SK-N-SH (cell line): Measurements from ENCODE around the gene ZNF559. TPM values are rescaled to one million over a fixed set of nuclear protein-coding genes. Genes with fewer than 3 reads are reported as not detected.
A peak's percentile ranks its signal among the peaks of the same experiment; 100 is the strongest.

Experiments used
- CTCF ChIA-PET: fragments of 300-600, 350-600 bp; formaldehyde crosslinking; extraction: SDS; loops from one replicate; lab custom pipeline; 2021; lab: Yijun Ruan, JAX
- POLR2A ChIA-PET: fragments of 350-600 bp; sonication (Branson Sonifier 250); formaldehyde crosslinking; extraction: SDS; loops from one replicate; lab custom pipeline; 2020; ENCODE audit warnings: antibody characterized with exemption, inconsistent platforms; lab: Yijun Ruan, JAX
- DNase-seq: peaks from one replicate; pipeline ENCODE4 v3.0.0; 2012
- H2AFZ ChIP-seq: fragments of 200-600 bp; sonication (generic); 2 replicates; pipeline ENCODE4 v1.8.1; 2016; ENCODE audit warnings: antibody characterized with exemption, mild to moderate bottlenecking, low read depth
- H3F3A ChIP-seq: fragments of 200-600 bp; sonication (generic); replicated peaks from 2 replicates; pipeline ENCODE3; 2016; ENCODE audit warnings: antibody characterized with exemption, mild to moderate bottlenecking; ENCODE audit not compliant: insufficient read depth
- H3K27ac ChIP-seq, 2 experiments: fragments of 200-500 bp in 1 of 2; fragments of 200-600 bp in 1 of 2; sonication (Bioruptor generic) in 1 of 2; sonication (generic), shearing (Covaris generic) in 1 of 2; 2 replicates each; pipeline versions ENCODE4 v1.5.1 to v1.6.1; 2014 to 2016; ENCODE audit warnings: low read depth in 2 of 2, inconsistent platforms in 1 of 2, low read length in 1 of 2, mild to moderate bottlenecking in 1 of 2, mixed read lengths in 1 of 2
- H3K27me3 ChIP-seq: fragments of 200-600 bp; sonication (generic), shearing (Covaris generic); 2 replicates; pipeline ENCODE4 v1.6.1; 2016; ENCODE audit warnings: mixed run types; ENCODE audit not compliant: insufficient read depth
- H3K36me3 ChIP-seq, 2 experiments: fragments of 200-500 bp in 1 of 2; fragments of 200-600 bp in 1 of 2; sonication (Bioruptor generic) in 1 of 2; sonication (generic) in 1 of 2; replicated peaks in 1 of 2; 2 replicates each; pipeline versions ENCODE3 to v1.5.1; 2014 to 2016; ENCODE audit warnings: low read length in 1 of 2, mild to moderate bottlenecking in 1 of 2; ENCODE audit not compliant: insufficient read depth in 2 of 2, control insufficient read depth in 1 of 2
- H3K4me1 ChIP-seq, 2 experiments: fragments of 200-500 bp in 1 of 2; fragments of 200-600 bp in 1 of 2; sonication (Bioruptor generic) in 1 of 2; sonication (generic), shearing (Covaris generic) in 1 of 2; 2 replicates each; pipeline versions ENCODE4 v1.5.1 to v1.6.1; 2014 to 2016; ENCODE audit warnings: low read depth in 1 of 2, low read length in 1 of 2, mixed run types in 1 of 2; ENCODE audit not compliant: insufficient read depth in 2 of 2, control insufficient read depth in 1 of 2
- H3K4me2 ChIP-seq: fragments of 200-600 bp; sonication (generic), shearing (Covaris generic); 2 replicates; pipeline ENCODE4 v1.6.1; 2017; ENCODE audit warnings: mixed run types
- H3K4me3 ChIP-seq, 2 experiments: fragments of 200-500 bp in 1 of 2; fragments of 200-600 bp in 1 of 2; sonication (Bioruptor generic) in 1 of 2; sonication (generic), shearing (Covaris generic) in 1 of 2; 2 replicates each; pipeline versions ENCODE4 v1.5.1 to v1.8.1; 2014 to 2016; ENCODE audit warnings: low read depth in 2 of 2, inconsistent platforms in 1 of 2, low read length in 1 of 2, mild to moderate bottlenecking in 1 of 2, mixed read lengths in 1 of 2, moderate library complexity in 1 of 2
- H3K79me2 ChIP-seq: fragments of 200-600 bp; sonication (generic); 2 replicates; pipeline ENCODE4 v1.8.1; 2017; ENCODE audit warnings: mild to moderate bottlenecking; ENCODE audit not compliant: insufficient read depth
- H3K9ac ChIP-seq: fragments of 200-600 bp; sonication (generic); 2 replicates; pipeline ENCODE4 v1.6.1; 2017; ENCODE audit warnings: mixed run types
- H3K9me2 ChIP-seq: fragments of 200-600 bp; sonication (generic); 2 replicates; pipeline ENCODE4 v1.6.1; 2017; ENCODE audit warnings: mixed run types
- H3K9me3 ChIP-seq: fragments of 200-600 bp; sonication (generic); 2 replicates; pipeline ENCODE4 v1.6.1; 2017; ENCODE audit warnings: mixed run types, mild to moderate bottlenecking, moderate library complexity
- H4K20me1 ChIP-seq: fragments of 200-600 bp; sonication (generic); 2 replicates; pipeline ENCODE4 v1.6.1; 2017; ENCODE audit warnings: mild to moderate bottlenecking, mixed run types; ENCODE audit not compliant: insufficient read depth
- FOXJ3 ChIP-seq: sonication (generic); formaldehyde crosslinking; IDR thresholded peaks from 2 replicates; pipeline ENCODE4 v1.5.1; 2020; ENCODE audit warnings: mild to moderate bottlenecking, missing genetic modification reagents
- IRF3 ChIP-seq: fragments of 150-350 bp; IDR thresholded peaks from 2 replicates; pipeline ENCODE4 v1.6.1; 2016; ENCODE audit warnings: mild to moderate bottlenecking, low read depth, low read length
- POLR2AphosphoS5 ChIP-seq: IDR thresholded peaks from 2 replicates; pipeline ENCODE4 v1.6.1; 2012; ENCODE audit warnings: low read depth, low read length
- RAD21 ChIP-seq: IDR thresholded peaks from 2 replicates; pipeline ENCODE4 v1.6.1; 2012; ENCODE audit warnings: mild to moderate bottlenecking, low read length
- REST ChIP-seq: IDR thresholded peaks from 2 replicates; pipeline ENCODE4 v1.6.1; 2012; ENCODE audit warnings: mild to moderate bottlenecking, low read depth, low read length, moderate library complexity
- SIN3A ChIP-seq: IDR thresholded peaks from 2 replicates; pipeline ENCODE4 v1.6.1; 2012; ENCODE audit warnings: low read depth, mild to moderate bottlenecking, low read length, moderate library complexity, borderline replicate concordance
- TCF12 ChIP-seq: IDR thresholded peaks from 2 replicates; pipeline ENCODE4 v1.4.0; 2012
- USF2 ChIP-seq: fragments of 150-350 bp; IDR thresholded peaks from 2 replicates; pipeline ENCODE4 v1.6.1; 2017; ENCODE audit warnings: antibody characterized with exemption, low read length, low read depth, borderline replicate concordance
- WGBS: methylation state at CpG from one replicate; pipeline ENCODE4 v1.1.6; 2017; ENCODE audit warnings: low lambda C conversion rate; 5-methylcytosine and 5-hydroxymethylcytosine counted together
- polyA plus RNA-seq, 3 experiments: library from polyadenylated mRNA; depleted of rRNA; stranded (reverse); fragments of >200 nt; gene quantifications; 2 replicates each; pipeline ENCODE4 v1.2.3, GENCODE V29; 2012

The ZNF559 gene
- polyA plus RNA-seq, 1 of the 3 experiments (the other 2 are of a cell fraction) = 10.4 TPM

GRCh38 chr19:9296336-9296735, 27.6 kb upstream of the ZNF559 start (continued):
- TF ChIP-seq IRF3 (no peak), FOXJ3 (CRISPR knock-in tag) (no peak), RAD21 (no peak), USF2 (no peak)
- TF ChIP-seq, all 33 proteins: peak for 0

GRCh38 chr19:9306443-9306842, 17.5 kb upstream of the ZNF559 start:
- ChIA-PET CTCF (interaction anchor here (0.6 to 0.9 kb wide), 2 partner anchors 17 to 280 kb away, joined by 3 read pairs; partner anchors contain the start of gene ZNF559), POLR2A (no interaction called here)
- Histone ChIP-seq H3F3A (peaks cover 16% of the 10 kb centered on the region), H3K9ac (no peak overlapping the region), H3K4me2 (no peak overlapping the region; the same call in 1 of the 2 replicates), H3K36me3 (peaks cover 3 to 38% of the 10 kb centered on the region in 2 experiments), H3K9me3 (0 out of 2 replicates have a peak, but pooled peaks cover 3% of the 10 kb centered on the region), H2AFZ (no peak overlapping the region), H4K20me1 (no peaks in the 10 kb centered on the region)
- TF ChIP-seq TCF12 = peak; percentile 16; the same call in 1 of the 2 replicates
- no peak for TF ChIP-seq POLR2AphosphoS5
- TF ChIP-seq, all 33 proteins: peak for 1
- 94% methylated on average over 1 of the region's 1 CpG for WGBS
- no peak for DNase-seq
- Histone ChIP-seq H3K4me1 (peaks cover 0 to 4% of the 10 kb centered on the region in 2 experiments; a peak in 2 of 4 replicates), H3K27me3 (no peaks in the 10 kb centered on the region), H3K4me3 (no peak overlapping the region), H3K79me2 (peaks cover 39% of the 10 kb centered on the region), H3K27ac (no peak overlapping the region; a peak in 1 of 4 replicates), H3K9me2 (no peaks in the 10 kb centered on the region)

GRCh38 chr19:9308091-9308770, 15.7 kb upstream of the ZNF559 start:
- H3F3A ChIP-seq = peaks cover 16% of the 10 kb centered on the region
- H3K27ac ChIP-seq = no peak overlapping the region
- peak overlapping the region; percentile 80 for H3K4me2 ChIP-seq
- no peaks in the 10 kb centered on the region for H3K9me2 ChIP-seq
- no peaks in the 10 kb centered on the region for H3K9me3 ChIP-seq
- no peaks in the 10 kb centered on the region for H3K27me3 ChIP-seq
- no peaks in the 10 kb centered on the region for H4K20me1 ChIP-seq
- TF ChIP-seq TCF12 (no peak), REST (peak; percentile 64; the same call in 1 of the 2 replicates), SIN3A (no peak)
- TF ChIP-seq, all 33 proteins: peak for 1
- Histone ChIP-seq H3K4me1 (peaks cover 0 to 4% of the 10 kb centered on the region in 2 experiments; a peak in 2 of 4 replicates), H3K79me2 (peaks cover 39% of the 10 kb centered on the region), H3K9ac (peak overlapping the region; percentile 87; the same call in 1 of the 2 replicates), H2AFZ (peak overlapping the region; percentile 99; the same call in 1 of the 2 replicates), H3K36me3 (peaks cover 0 to 22% of the 10 kb centered on the region in 2 experiments), H3K4me3 (peak overlapping the region; percentile 79 to 97)
- ChIA-PET POLR2A (no interaction called here), CTCF (no interaction called here)
- DNase-seq = no peak
- WGBS = 56% methylated on average over 10 of the region's 10 CpGs
